K562 (cell line): ENCODE data around the gene NRG3.

Source experiments
- CREB3L1 ChIP-seq: fragments of 450-650 bp; IDR thresholded peaks from 2 replicates; pipeline ENCODE4 v1.6.1; 2014; ENCODE audit warnings: low read depth, mild to moderate bottlenecking, moderate library complexity, borderline replicate concordance
- GATA2 ChIP-seq: sonication (generic); formaldehyde crosslinking; IDR thresholded peaks from 2 replicates; pipeline ENCODE4 v1.4.0; 2020; ENCODE audit warnings: mild to moderate bottlenecking, missing genetic modification reagents
- MAFF ChIP-seq: IDR thresholded peaks from 2 replicates; pipeline ENCODE4 v1.6.1; 2012; ENCODE audit warnings: low read length, improper control_type of control experiment
- NFE2L1 ChIP-seq: fragments of 450-650 bp; IDR thresholded peaks from 2 replicates; pipeline ENCODE4 v1.6.1; 2016; ENCODE audit warnings: missing genetic modification characterization, low read depth, mild to moderate bottlenecking, missing compliant biosample characterization, moderate library complexity, borderline replicate concordance
- POLR2AphosphoS5 ChIP-seq: IDR thresholded peaks from 2 replicates; pipeline ENCODE4 v1.6.1; 2011; ENCODE audit warnings: mild to moderate bottlenecking, low read depth, low read length, moderate library complexity; ENCODE audit not compliant: control insufficient read depth, insufficient read depth
- RBM15 ChIP-seq: fragments of 200-400 bp; formaldehyde crosslinking; IDR thresholded peaks from 2 replicates; pipeline ENCODE4 v1.6.1; 2018; ENCODE audit warnings: mild to moderate bottlenecking, low read length, moderate library complexity; ENCODE audit not compliant: insufficient read depth
- SMAD1 ChIP-seq: fragments of 150-350 bp; IDR thresholded peaks from 2 replicates; pipeline ENCODE4 v1.6.1; 2014; ENCODE audit warnings: low read length, low read depth; ENCODE audit not compliant: partially characterized antibody
- TEAD1 ChIP-seq, 2 experiments: fragments of 450-650 bp in 1 of 2; sonication (generic) in 1 of 2; formaldehyde crosslinking; IDR thresholded peaks; 2 replicates each; pipeline versions ENCODE4 v1.4.0 to v1.8.0; 2020 to 2022; ENCODE audit warnings: mild to moderate bottlenecking in 2 of 2, missing genetic modification reagents in 1 of 2
- ZNF277 ChIP-seq: fragments of 250-450 bp; sonication (Bioruptor Pico); IDR thresholded peaks from 2 replicates; pipeline ENCODE4 v1.8.0; 2022; ENCODE audit warnings: inconsistent platforms, mild to moderate bottlenecking, moderate library complexity, borderline replicate concordance
- ZNF785 ChIP-seq: fragments of 250-450 bp; sonication (Bioruptor Pico); IDR thresholded peaks from 2 replicates; pipeline ENCODE4 v1.4.0; 2020; ENCODE audit warnings: mild to moderate bottlenecking

GRCh38 chr10:82402906-82403401, 528.0 kb downstream of the NRG3 start:
- no peak for TF ChIP-seq MAFF
- TF ChIP-seq ZNF785, result no peak
- no peak for TF ChIP-seq POLR2AphosphoS5
- TF ChIP-seq CREB3L1, result no peak
- no peak for TF ChIP-seq NFE2L1
- TF ChIP-seq RBM15, result no peak
- TF ChIP-seq ZNF277 (CRISPR knock-in tag), result no peak
- no peak for TF ChIP-seq GATA2
- TF ChIP-seq TEAD1 (CRISPR knock-in tag; IDR thresholded peaks at IDR 0.05), result no peak
- no peak for TF ChIP-seq SMAD1
